HG03103 (cell line): ENCODE data around the gene ORAI1.
"Not testable (repeated sequence)": the region's sequence is repeated elsewhere in the genome, so short reads cannot be mapped to it uniquely, and the experiment has no call there.

ENCODE experiments used
- ATAC-seq: cut with Tn5 transposase; IDR thresholded peaks from one replicate; pipeline ENCODE4 v1.9.1; 2021; ENCODE audit warnings: low read depth; ENCODE audit not compliant: unreplicated experiment

ORAI1 gene

DNA sequence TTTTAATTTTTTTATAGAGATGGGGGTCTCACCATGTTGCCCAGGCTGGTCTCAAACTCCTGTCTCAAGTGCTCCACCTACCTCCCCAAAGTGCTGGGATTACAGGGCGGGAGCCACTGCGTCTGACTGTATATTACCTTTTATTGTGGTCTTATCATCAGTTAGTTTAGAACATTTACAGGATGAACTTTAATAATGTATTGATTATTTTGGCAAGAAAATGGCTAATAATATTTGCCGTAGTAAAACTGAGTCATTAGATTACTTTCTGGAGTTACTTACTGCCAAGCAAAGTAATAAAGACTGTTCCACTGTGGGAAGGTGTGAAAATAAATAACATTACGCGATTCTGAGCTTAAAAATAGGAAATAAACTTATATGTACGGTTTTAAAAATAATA, 23.6 kb upstream of the ORAI1 start:
- no peak for ATAC-seq

DNA sequence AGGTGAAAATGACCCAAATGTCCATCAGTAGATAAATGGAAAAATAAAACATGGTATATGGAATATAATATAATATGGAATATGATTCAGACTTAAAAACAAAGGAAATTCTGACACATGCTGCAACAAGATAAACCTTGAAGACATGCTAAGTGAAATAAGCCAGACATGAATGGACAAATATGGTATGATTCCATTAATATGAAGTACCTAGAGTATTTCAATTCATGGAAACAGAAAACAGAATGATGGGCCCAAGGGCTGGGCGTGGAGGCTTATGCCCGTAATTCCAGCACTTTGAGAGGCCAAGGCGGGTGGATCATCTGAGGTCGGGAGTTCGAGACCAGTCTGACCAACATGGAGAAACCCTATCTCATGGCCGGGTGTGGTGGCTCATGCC, 22.7 kb upstream of the ORAI1 start:
- ATAC-seq = no peak

DNA sequence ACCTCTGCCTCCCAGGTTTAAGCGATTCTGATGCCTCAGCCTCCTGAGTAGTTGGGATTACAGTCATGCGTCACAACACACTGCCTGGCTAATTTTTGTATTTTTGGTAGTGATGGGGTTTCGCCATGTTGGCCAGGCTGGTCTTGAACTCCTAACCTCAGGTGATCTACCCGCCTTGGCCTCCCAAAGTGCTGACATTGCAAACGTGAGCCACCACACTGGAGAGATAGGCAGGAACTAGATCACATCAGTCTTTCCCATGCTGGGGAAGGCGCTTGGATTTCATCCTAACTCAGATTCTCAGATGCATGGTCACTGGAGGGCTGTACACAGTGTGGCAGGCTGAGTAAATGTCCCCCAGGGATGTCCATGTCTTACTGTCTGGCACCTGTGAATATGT, 18.0 kb upstream of the ORAI1 start:
- no peak for ATAC-seq

DNA sequence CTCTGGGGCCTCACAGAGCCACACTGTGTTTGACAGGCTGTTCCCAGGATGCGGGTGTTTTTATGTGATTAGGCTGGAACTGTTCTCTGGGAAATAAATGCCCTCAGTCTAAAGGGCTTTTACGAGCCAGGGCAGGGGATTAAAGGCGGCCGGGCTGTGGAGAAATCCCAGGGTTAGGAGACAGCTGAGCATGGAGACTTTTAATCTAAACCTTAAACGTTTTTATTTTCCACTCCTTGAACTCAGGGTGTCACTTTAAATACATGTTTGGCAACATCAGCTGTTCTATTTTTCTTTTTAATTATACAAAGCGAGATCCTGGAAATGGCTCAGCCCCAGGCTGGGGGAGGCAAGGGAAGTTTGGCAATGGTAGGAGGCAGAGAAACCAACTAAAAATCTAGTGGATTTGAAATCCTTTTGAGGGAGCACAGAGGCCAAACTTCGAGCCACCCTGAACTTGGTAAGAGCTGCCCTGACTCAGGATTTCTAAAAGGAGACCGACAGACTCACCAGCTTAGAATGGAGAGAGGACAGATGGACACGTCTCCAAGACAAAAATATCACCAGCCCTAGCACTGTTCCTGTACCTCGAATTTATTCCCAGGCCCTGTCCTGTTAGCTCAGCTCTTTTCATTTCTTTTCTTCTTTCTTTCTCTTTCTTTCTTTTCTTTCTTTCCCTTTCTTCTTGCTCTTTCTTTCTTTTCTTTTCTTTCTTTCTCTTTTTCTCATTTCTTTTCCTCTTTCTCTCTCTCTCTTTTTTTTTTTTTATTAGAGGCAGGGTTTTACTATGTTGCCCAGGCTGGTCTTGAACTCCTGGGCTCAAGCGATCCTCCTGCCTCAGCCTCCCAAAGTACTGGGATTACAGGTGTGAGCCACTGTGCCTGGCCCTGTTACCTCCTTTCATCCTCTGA, 15.8 kb upstream of the ORAI1 start:
- ATAC-seq = no peak

DNA sequence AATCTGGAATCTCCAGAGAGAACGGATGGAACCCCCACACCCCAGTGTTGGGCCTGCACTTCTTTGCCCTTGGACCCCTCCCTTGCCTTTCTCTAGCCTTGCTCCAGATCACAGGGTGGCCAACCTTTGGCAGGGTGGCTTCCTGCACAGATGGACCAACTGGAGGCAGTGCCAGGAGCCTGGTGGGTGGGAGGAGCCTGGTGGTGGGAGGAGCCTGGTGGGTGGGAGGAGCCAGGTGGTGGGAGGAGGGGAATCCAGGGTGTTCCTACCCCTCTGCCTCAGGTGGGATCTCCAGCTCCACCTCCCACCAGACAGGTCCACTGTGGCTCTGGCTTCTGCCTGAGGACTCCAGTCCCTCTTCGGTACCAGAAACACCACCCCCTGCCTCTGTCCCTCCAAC, 15.0 kb upstream of the ORAI1 start:
- no peak for ATAC-seq

DNA sequence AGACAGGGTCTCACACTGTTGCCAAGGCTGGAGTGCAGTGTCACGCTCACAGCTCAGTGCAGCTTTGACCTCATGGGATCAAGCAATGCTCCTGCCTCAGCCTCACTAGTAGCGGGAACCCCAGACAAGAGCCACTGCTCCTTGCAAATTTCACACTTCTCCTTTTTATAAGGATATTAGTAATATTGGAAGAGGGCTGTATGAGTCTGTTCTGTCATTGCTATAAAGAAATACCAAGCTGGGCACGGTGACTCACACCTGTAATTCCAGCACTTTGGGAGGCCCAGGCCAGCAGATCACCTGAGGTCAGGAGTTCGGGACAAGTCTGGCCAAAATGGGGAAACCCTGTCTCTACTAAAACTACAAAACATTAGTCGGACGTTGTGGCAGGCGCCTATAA, 12.9 kb upstream of the ORAI1 start:
- ATAC-seq = no peak

DNA sequence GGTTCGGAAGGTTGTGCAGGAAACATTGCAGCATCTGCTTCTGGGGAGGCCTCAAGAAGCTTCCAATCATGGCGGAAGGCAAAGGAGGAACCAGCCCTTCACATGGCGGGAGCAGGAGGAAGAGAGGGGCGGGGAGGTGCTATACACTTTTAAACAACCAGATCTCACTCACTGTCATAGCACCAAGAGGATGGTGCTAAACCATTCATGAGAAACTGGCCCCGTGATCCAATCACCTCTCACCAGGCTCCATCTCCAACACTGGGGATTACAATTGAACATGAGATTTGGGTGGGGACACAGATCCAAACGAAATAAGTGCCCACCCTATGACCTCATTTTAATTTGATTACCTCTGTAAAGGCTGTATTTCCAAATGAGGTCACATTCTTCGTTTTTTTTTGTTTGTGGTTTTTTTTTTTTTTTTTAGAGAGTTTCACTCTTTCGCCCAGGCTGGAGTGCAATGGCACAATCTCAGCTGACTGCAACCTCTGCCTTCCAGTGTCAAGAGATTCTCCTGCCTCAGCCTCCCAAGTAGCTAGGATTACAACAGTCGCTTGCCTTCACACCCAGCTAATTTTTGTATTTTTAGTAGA, 11.4 kb upstream of the ORAI1 start:
- ATAC-seq = no peak

DNA sequence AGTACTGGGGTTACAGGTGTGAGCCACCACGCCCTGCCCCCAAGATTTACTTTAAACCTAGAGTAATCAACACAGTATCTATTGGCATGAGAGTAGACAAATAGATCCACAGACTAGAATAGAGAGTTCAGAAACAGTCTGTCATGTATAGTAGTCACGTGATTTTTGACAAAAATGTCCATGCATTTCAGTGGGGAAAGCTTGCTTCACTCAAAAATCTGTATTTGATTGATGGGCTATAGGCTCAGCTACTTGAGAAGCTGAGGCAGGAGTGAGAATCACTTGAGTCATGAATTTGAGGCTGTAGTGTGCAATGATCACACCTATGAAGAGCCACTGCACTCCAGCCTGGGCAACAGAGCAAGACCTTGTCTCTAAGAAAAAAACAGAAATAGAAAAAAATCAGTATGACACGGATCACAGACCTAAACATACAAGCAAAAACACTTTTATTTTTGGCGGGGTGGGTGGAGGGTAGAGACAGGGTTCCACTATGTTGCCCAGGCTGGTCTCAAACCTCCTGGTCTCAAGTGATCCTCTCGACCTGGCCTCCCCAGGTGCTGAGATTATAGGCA, 7.6 kb upstream of the ORAI1 start:
- no peak for ATAC-seq

DNA sequence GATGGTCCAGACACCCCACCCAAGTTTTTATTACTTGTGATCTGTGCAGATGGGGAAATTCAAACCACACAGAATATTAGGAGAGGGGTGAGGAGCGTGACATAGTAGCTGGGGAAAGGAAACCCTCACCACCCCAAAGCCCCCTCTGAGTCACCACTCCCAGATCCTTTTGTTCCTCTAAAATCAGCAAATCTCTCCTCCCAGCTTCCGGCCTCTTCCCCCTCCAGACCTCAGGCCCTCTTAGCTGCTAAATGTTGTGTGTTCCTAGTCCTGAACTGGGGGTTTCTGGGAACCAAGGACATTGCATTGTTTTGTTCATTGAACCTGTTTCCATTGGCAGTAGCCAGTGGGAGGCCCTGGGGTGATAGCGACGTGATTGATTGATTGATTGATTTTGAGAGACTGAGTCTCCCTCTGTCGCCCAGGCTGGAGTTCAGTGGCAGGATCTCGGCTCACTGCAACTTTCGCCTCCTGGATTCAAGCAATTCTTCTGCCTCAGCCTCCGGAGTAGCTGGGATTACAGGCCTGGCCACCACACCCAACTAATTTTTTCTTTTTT, 5.9 kb upstream of the ORAI1 start:
- ATAC-seq = no peak

DNA sequence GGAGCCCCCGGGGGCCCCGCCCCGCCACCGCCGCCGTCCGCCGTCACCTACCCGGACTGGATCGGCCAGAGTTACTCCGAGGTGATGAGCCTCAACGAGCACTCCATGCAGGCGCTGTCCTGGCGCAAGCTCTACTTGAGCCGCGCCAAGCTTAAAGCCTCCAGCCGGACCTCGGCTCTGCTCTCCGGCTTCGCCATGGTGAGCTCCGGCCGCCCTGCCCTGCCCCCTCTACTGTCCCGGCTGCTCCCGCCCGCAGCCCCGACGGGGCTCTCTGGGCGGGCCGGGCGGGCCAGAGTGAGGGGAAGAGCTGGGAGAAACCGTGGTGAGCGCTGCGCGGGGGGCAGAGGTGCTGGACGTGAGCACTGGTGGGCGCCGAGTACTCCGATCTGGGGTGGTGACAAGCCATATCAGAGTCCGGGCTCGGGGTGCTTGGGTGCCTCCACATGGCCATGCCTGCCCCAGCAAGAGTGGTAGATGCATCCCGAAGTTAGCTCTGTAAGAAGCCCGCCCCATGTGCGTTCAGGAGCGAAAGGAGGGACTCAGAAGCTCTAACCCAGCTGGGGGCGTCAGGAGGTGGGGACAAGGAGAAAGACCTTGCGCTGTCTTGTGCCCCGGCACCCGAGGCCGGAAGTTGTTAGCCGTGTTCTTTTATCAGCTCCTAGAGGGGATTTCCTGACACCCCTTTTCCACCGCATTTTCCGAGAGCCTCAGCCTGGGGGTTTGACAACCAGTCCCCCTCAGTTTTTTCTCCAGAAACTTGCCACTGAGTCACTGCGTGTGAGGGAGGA, 717 bp downstream of the ORAI1 start:
- ATAC-seq = peak; percentile 21

DNA sequence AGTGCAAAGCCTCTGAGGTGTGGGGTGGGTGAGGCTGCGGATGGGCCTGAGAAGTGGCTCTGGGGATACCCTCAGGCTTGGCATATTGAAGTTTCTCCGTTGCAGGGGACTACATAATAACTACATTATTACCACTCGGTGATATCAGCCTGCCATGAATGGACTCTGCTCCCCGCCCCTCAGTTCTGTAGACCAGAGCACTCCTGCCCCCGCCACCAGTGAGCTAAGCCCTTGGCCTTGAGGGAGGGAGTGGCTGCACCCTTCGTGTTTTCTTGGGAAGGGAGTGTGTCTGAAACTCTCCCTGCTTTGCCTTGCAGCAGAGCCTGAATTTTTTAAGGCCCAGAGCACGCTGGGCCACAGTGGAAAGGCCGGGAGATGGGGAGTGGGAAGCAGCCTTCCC, 1.7 kb downstream of the ORAI1 start:
- no peak for ATAC-seq

DNA sequence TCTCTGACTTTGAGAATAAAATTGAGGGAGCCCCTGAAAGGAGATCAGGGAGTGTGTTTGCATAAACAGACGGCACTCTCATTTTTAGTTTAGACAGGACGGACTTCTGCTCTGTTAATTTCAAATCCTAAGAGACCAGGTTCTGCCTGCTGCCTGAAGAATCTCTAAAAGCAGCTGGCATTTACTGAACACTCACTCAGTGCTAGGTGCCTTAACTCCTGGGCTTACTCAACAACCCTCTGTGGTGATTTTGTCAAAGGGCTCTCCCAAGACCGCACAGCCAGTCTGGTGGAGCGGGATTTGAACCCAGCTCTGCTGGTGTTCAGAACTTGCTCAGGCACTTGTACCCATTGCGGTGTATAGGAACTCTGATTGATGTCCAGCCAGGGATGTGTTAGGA, 2.2 kb downstream of the ORAI1 start:
- no peak for ATAC-seq

DNA sequence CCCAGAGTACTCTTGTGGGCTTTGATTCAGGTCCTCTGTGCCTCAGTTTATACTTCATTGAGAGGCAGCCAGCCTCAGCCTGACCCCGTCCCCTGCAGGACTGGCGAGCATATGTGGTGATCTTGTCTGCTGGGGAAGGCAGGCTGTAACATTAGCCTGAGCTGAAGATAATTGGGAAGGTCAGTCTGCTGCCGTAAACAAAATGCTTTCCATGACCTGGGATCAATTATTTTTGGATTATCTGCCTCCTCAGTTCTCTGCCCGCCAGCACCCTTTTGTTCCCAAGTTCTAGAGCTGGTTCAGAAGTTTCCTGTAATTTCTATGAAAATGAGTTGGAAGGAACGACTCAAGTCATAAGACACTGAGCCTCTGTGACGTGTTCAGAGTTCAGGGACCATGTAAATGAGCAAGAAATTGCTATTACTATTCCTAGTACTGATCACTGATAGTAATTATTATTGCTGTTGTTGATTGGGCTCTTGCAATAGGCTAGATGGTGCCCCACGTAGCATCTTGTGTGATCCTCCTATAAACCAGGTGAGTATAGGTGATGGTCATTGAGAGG, 4.5 kb downstream of the ORAI1 start:
- ATAC-seq = no peak

DNA sequence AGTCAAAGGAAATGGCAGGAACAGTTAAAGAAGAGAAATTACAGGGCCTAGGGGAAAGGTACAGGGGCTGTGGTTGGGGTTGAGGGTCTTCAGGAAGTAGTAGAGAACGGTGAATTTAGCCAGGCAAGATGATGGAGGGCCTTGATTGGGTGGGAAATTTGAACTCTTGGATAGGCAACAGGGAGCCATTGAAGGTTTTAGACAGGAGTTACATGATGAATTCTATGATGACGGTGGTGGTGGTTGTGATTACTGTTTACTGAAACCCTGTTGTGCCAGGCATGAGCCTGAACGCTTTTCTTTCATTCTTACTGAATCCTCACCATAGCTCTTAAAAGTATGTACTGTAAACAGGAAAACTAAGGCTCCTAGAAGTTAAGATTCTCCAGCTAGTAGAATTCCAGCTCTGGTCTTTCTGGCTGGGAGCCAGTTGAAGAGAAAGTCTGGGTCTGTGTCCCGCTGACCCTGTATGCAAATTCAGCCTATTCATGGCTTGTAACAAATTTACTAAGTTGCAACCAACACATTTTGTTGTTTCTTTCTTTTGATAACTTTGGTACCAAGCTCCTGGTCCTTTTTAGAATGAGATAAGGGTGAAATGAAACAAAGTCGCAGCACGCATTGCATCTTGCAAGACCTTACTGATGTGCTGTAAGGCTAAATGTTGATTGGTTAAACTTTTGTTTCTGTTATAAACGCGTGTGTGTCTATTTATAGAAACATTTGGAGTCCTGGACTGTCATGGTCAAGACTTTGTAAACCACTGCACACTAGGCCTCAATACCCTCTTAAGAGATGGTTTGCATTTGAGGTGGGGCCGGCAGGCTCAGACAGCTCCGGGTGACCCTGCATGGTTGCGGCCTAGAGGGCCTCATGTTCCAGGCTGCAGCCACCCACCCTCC, 6.0 kb downstream of the ORAI1 start:
- no peak for ATAC-seq

DNA sequence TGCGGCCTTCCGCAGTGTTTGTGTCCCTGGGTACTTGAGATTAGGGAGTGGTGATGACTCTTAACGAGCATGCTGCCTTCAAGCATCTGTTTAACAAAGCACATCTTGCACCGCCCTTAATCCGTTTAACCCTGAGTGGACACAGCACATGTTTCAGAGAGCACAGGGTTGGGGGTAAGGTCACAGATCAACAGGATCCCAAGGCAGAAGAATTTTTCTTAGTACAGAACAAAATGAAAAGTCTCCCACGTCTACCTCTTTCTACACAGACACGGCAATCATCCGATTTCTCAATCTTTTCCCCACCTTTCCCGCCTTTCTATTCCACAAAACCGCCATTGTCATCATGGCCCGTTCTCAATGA, 7.5 kb downstream of the ORAI1 start:
- not testable (repeated sequence) for ATAC-seq

DNA sequence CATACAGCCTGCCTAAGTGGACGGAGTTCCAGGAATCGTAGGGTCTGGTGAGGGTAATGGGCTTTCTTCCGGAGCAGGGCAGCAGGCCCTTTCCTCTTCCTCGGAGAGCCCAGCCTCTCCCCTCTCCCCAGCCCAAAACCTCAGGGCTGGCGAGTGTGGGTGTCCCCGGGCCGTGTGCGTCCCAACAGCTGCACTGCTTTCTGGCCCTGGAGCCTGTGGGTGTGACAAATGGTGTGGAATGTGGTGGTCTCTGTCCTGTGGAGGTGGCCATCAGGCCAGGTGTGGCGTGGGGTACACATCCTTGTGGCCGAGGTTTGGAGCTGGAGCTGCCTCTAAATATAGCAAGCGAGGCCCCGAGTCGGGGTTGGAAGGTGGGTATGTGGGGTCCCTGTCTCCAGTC, 8.5 kb downstream of the ORAI1 start:
- no peak for ATAC-seq

DNA sequence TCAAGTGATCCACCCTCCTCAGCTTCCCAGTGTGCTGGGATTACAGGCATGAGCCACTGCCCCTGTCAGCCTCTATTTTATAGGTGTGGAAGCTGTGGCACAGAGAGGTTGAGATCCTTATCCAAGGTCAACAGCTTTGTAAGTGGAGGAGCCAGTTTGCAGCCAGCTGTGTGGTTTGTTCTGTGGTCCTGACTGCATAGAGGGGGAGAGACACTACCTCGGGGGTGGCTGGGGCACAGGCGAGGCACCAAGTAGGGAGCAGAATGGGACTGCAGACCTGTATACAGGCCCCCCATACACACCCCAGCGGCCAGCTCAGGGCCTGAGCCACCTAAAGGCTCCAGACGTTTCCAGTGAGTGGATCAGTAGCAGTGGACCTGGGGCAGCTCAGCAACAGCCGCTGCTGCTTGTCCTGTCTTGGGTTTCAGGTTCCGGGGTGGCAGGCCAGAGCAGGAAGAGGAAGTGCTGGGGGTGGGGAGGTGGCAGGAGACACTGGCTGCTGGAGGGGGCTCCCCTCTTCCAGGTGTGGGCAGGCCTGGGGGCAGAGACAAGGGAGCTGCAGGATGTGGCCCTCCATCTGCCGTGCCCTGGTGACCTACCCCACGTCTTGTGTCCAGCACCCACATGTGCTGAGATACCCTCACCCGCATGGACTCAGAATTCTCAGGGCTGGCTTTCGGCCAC, 11.0 kb downstream of the ORAI1 start:
- no peak for ATAC-seq

DNA sequence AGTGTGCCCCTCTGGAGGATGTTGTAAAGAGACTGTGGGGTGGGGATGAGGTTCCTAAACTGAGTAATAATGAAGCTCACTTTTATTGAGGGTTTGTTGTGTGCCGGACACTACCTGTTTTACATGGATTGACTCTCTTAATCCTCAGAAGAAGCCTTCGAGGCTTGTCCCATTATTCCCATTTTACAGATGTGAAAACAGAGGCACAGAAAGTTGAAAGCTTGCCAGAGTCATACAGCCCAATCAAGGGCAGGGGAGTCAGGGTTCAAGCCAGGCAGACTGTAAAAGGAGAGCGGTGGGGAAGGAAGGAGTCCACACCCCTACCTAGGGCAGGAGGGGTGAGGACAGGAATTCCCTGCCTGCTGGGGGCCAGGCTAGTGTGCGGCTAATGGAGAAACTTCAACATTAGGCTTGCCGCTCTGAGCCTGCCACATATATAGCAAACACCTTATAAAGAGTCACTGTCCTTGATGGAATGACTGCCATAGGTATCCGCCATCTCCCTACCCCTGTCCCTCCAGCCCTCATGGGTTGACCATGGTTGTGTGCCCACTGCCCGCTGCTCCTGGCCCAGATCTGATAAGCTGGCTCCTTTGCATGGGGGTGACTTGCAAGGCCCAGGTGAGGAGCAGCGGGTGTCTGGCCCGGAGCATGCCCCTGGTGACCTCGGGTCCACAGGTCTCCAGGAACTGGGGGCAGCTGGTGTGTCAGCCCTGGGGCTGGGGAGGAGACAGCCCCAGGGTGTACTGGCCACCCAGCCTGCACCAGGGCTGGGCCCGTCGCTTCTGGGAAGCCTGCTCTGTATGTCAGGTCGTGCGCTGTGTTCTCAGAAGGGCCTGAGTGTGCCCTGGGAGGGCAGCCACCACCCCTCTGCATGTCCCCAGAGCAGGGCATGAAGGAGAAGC, 12.2 kb downstream of the ORAI1 start:
- no peak for ATAC-seq
